Esophagus muscularis mucosa (tissue), 4 donors: ENCODE results near the gene SERPINB7. TPM values are rescaled to one million over a fixed set of nuclear protein-coding genes. Genes with fewer than 3 reads are reported as not detected.

Experiments
- DNase-seq: peaks from one replicate; pipeline ENCODE4 v3.0.0-alpha.2; 2017; ENCODE audit errors: extremely low spot score
- H3K27ac ChIP-seq, 4 donors: fragments of 200-600 bp; sonication (generic); replicated peaks in 1 of 4; 1 replicate in 3 of 4; 2 replicates in 1 of 4; pipeline ENCODE4 v1.5.1; 2016 to 2019; ENCODE audit warnings: mild to moderate bottlenecking in 1 of 4
- H3K27me3 ChIP-seq, 4 donors: fragments of 200-600 bp; sonication (generic); one replicate each; pipeline versions ENCODE4 v1.5.1 to v1.6.0; 2016 to 2019
- H3K36me3 ChIP-seq, 4 donors: fragments of 200-600 bp; sonication (generic); one replicate each; pipeline ENCODE4 v1.5.1; 2016 to 2019
- H3K4me1 ChIP-seq, 4 donors: fragments of 200-600 bp; sonication (generic); one replicate each; pipeline ENCODE4 v1.5.1; 2016 to 2019
- H3K4me3 ChIP-seq, 4 donors: fragments of 200-600 bp; sonication (generic); 1 replicate in 2 of 4; 2 replicates in 2 of 4; pipeline ENCODE4 v1.5.1; 2016 to 2019; ENCODE audit warnings: mild to moderate bottlenecking in 4 of 4, moderate library complexity in 1 of 4
- H3K9me3 ChIP-seq, 4 donors: fragments of 200-600 bp; sonication (generic); 1 replicate in 3 of 4; 2 replicates in 1 of 4; pipeline ENCODE4 v1.5.1; 2016 to 2019
- EP300 ChIP-seq: sonication (generic); formaldehyde crosslinking; IDR thresholded peaks from one replicate; pipeline ENCODE4 v1.6.1; 2017; ENCODE audit warnings: antibody characterized with exemption
- POLR2A ChIP-seq: fragments of 450-650 bp; IDR thresholded peaks from one replicate; pipeline ENCODE4 v1.6.1; 2017; ENCODE audit warnings: antibody characterized with exemption, moderate library complexity, mild to moderate bottlenecking, low read depth
- POLR2AphosphoS5 ChIP-seq, 2 donors: sonication (generic); formaldehyde crosslinking; IDR thresholded peaks; one replicate each; pipeline ENCODE4 v1.6.1; 2017; ENCODE audit warnings: antibody characterized with exemption in 2 of 2
- WGBS: methylation state at CpG from one replicate; pipeline ENCODE4 v1.1.5; 2018; 5-methylcytosine and 5-hydroxymethylcytosine counted together
- intact Hi-C: fragments of 100-400 bp; cut with DNase I; formaldehyde crosslinking; loops from one replicate; pipeline ENCODE4 v1.15.1; 2023
- total RNA-seq, 4 donors: library from RNA; depleted of rRNA; stranded (reverse); fragments of >200 nt; gene quantifications; one replicate each; pipeline versions ENCODE4 v1.1.0 to v1.2.1, GENCODE V29; 2016
- TF ChIP-seq, protein P1 (sequence below), 3 experiments: fragments of 200-600 bp in 2 of 3; fragments of 450-650 bp in 1 of 3; sonication (generic) in 2 of 3; IDR thresholded peaks; one replicate each; pipeline ENCODE4 v1.5.1; 2017 to 2019; ENCODE audit warnings: antibody characterized with exemption in 3 of 3, mild to moderate bottlenecking in 2 of 3, moderate library complexity in 1 of 3

The SERPINB7 gene
- total RNA-seq, 4 donors from 2014 or later = not detected

DNA sequence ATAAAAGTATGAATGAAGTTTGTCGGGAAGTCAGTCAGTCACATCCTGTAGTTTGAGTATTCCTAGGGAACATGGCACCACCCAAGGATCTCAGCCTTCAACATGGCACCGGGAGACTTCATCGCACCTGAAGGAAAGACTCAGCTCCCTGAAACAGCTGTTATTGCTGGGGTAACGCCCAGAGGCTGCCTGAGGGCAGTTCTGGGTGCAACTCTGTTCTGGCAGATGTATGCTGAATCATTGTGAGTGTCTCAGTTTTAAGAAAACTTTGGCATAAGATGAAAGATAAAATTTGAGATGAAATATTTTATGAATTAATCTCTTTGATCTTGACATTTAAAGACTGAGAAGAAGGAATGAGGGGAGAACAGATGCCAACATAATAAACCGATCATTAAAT is 62.4 kb downstream of the SERPINB7 start:
- Histone ChIP-seq H3K27ac (no peak overlapping the region), H3K9me3 (no peaks in the 10 kb centered on the region), H3K4me1 (no peaks in the 10 kb centered on the region), H3K4me3 (no peak overlapping the region), H3K36me3 (no peaks in the 10 kb centered on the region), H3K27me3 (peaks cover 0 to 24% (median 2%) of the 10 kb centered on the region in 4 donors)
- 78% methylated on average over 5 of the region's 5 CpGs for WGBS
- intact Hi-C loops = no loop called here
- no peak for DNase-seq
- TF ChIP-seq POLR2A (no peak), EP300 (no peak), POLR2AphosphoS5 (IDR thresholded peaks at IDR 0.05) (no peak)
- TF ChIP-seq, protein P1, sequence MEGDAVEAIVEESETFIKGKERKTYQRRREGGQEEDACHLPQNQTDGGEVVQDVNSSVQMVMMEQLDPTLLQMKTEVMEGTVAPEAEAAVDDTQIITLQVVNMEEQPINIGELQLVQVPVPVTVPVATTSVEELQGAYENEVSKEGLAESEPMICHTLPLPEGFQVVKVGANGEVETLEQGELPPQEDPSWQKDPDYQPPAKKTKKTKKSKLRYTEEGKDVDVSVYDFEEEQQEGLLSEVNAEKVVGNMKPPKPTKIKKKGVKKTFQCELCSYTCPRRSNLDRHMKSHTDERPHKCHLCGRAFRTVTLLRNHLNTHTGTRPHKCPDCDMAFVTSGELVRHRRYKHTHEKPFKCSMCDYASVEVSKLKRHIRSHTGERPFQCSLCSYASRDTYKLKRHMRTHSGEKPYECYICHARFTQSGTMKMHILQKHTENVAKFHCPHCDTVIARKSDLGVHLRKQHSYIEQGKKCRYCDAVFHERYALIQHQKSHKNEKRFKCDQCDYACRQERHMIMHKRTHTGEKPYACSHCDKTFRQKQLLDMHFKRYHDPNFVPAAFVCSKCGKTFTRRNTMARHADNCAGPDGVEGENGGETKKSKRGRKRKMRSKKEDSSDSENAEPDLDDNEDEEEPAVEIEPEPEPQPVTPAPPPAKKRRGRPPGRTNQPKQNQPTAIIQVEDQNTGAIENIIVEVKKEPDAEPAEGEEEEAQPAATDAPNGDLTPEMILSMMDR (IDR thresholded peaks at IDR 0.05) = no peak

DNA sequence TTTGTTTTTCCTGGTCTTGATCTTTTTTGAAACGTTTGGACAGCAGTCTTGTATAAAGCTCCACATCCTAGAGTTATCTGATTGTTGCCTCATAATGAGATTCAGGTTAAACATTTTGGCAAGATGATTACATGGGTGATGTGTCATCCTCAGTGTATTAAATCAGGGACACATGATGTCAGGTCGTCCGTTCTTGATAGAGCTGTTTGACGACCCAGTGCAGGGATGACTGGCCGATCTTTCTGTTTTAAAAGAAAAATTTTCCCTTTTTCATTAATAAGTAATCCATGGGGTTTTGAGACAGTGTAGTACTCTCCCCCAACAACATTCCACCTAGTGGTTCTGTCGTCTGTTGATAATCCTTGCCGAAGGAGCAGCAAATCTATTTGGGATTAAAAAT is 67.8 kb downstream of the SERPINB7 start:
- DNase-seq = no peak
- intact Hi-C loops = loop anchor here (10.0 kb wide), 1 partner anchor 328 kb away; no protein-coding TSS in a partner anchor
- peaks cover 0 to 19% (median 2%) of the 10 kb centered on the region in 4 donors for H3K27me3 ChIP-seq
- H3K4me3 ChIP-seq = no peak overlapping the region
- H3K27ac ChIP-seq = no peak overlapping the region
- H3K36me3 ChIP-seq = no peaks in the 10 kb centered on the region
- TF ChIP-seq EP300 (no peak), POLR2A (no peak), POLR2AphosphoS5 (IDR thresholded peaks at IDR 0.05) (no peak)
- TF ChIP-seq, protein P1 (IDR thresholded peaks at IDR 0.05) = no peak
- H3K9me3 ChIP-seq = no peaks in the 10 kb centered on the region
- no peaks in the 10 kb centered on the region for H3K4me1 ChIP-seq
- WGBS = 68% methylated on average over 7 of the region's 7 CpGs

DNA sequence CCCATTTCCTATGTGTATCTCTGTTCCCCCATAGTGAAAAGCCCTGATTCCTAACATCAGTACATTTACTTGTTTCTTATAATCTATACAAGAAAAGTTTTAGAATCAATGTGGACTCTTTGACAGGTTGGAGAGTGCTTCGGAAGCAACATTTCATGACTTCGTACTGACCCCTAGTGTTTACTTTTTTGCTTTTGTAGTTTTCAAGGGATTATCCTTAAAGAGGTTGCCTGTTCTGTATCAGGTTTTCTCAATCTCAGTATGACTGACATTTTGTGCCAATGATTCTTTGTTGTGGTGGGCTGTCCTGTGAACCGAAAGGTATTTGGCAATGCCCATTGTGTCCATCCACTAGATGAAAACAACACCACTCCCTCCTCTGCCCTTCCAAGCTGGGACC is 69.0 kb downstream of the SERPINB7 start:
- TF ChIP-seq, protein P1 (IDR thresholded peaks at IDR 0.05) = peak in 2 of 3 experiments; percentile 5 to 8
- no peak for TF ChIP-seq POLR2AphosphoS5 (IDR thresholded peaks at IDR 0.05)
- H3K27me3 ChIP-seq = peaks cover 0 to 19% (median 2%) of the 10 kb centered on the region in 4 donors
- WGBS = 16% methylated on average over 3 of the region's 3 CpGs
- DNase-seq = no peak
- H3K4me1 ChIP-seq = no peaks in the 10 kb centered on the region
- H3K27ac ChIP-seq = no peak overlapping the region
- intact Hi-C loops = loop anchor here (10.0 kb wide), 1 partner anchor 329 kb away; no protein-coding TSS in a partner anchor
- no peak overlapping the region for H3K4me3 ChIP-seq
- no peaks in the 10 kb centered on the region for H3K36me3 ChIP-seq
- H3K9me3 ChIP-seq = no peaks in the 10 kb centered on the region

DNA sequence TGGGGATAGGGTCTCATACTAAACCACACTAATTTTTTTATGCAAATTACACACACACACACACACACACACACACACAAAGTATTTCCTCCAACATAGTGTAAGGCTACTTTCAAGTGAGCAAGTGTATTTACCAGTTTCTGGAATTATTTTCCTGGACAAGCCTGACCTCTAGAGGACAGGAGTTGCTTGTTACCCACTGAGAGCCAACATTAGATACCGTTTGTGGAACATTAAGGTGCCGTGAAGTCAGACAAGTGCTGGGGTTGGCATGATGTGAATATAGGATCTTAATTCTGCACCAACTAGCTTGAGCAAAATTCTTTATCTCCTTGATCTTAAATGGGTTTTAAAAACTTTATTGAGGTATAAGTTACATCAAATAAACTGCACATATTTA is 72.9 kb downstream of the SERPINB7 start:
- 4% methylated on average over 2 of the region's 2 CpGs for WGBS
- Histone ChIP-seq H3K27ac (no peak overlapping the region), H3K9me3 (no peaks in the 10 kb centered on the region), H3K36me3 (no peaks in the 10 kb centered on the region), H3K4me3 (no peak overlapping the region), H3K27me3 (peaks cover 0 to 6% (median 0%) of the 10 kb centered on the region in 4 donors), H3K4me1 (no peaks in the 10 kb centered on the region)
- TF ChIP-seq EP300 = no peak
- TF ChIP-seq, protein P1 (IDR thresholded peaks at IDR 0.05) = peak; percentile 19 to 35 (median 22)
- intact Hi-C loops = loop anchor here (10.0 kb wide), 1 partner anchor 333 kb away; no protein-coding TSS in a partner anchor
- DNase-seq = no peak

DNA sequence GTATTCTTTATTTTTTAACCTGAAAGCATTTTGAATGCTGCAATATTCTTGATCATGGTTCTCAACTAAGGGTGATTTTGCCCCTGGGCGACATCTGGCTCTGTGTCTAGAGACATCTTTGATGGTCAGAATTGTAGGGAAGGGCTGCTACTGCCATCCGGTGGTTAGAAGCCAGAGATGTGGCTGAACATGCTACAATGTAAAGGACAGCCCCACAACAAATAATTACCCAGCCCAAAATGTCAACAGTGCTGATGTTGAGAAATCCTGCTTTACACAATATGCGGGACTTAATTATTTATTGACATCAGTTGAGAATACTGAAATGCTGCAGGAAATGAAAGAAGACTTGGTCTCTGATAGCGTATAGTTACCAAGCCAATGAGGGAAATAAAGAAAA is 74.8 kb downstream of the SERPINB7 start:
- TF ChIP-seq POLR2A = no peak
- no peak for TF ChIP-seq POLR2AphosphoS5 (IDR thresholded peaks at IDR 0.05)
- TF ChIP-seq, protein P1 (IDR thresholded peaks at IDR 0.05) = no peak
- no peak for TF ChIP-seq EP300
- 53% methylated on average over 4 of the region's 4 CpGs for WGBS

More for the DNA sequence above, 74.8 kb downstream of the SERPINB7 start:
- Histone ChIP-seq H3K4me1 (no peaks in the 10 kb centered on the region), H3K4me3 (no peak overlapping the region), H3K27me3 (no peaks in the 10 kb centered on the region), H3K36me3 (no peaks in the 10 kb centered on the region), H3K27ac (no peak overlapping the region), H3K9me3 (peaks cover 0 to 8% (median 3%) of the 10 kb centered on the region in 4 donors)
- DNase-seq = no peak
- intact Hi-C loops = no loop called here
